GM21423 (cell line): ENCODE data around the gene ALDH1A2.
"Not testable (repeated sequence)": the region's sequence is repeated elsewhere in the genome, so short reads cannot be mapped to it uniquely, and the experiment has no call there.

ENCODE experiments used
- ATAC-seq: cut with Tn5 transposase; IDR thresholded peaks from one replicate; pipeline ENCODE4 v1.9.1; 2021; ENCODE audit warnings: mild to moderate bottlenecking, moderate library complexity; ENCODE audit not compliant: unreplicated experiment

Gene ALDH1A2

GRCh38 chr15:58065445-58066041 is at the start of gene ALDH1A2:
TSS of gene ALDH1A2 (minus strand) at chr15:58065711. CDS start at chr15:58065650, 61 bp downstream.
- no peak for ATAC-seq

GRCh38 chr15:58114812-58115211 is 49.3 kb upstream of the ALDH1A2 start:
- ATAC-seq, result no peak

- no peak for ATAC-seq
Observed at GRCh38 chr15:58114388-58114787, 48.9 kb upstream of the ALDH1A2 start.

GRCh38 chr15:58113358-58113757 is 47.8 kb upstream of the ALDH1A2 start:
- ATAC-seq, result not testable (repeated sequence)

- ATAC-seq, result no peak
Observed at GRCh38 chr15:58111718-58112104, 46.2 kb upstream of the ALDH1A2 start.

- no peak for ATAC-seq
Observed at GRCh38 chr15:58110999-58111717, 45.6 kb upstream of the ALDH1A2 start.

GRCh38 chr15:58109419-58109818 is 43.9 kb upstream of the ALDH1A2 start:
- no peak for ATAC-seq

- ATAC-seq, result no peak
Observed at GRCh38 chr15:58108117-58108516, 42.6 kb upstream of the ALDH1A2 start.

GRCh38 chr15:58103482-58103881 is 38.0 kb upstream of the ALDH1A2 start:
- ATAC-seq, result no peak

- ATAC-seq, result no peak
Observed at GRCh38 chr15:58096529-58097084, 31.1 kb upstream of the ALDH1A2 start.

- ATAC-seq, result no peak
Observed at GRCh38 chr15:58095415-58095814, 29.9 kb upstream of the ALDH1A2 start.

GRCh38 chr15:58087871-58088270 is 22.4 kb upstream of the ALDH1A2 start:
- no peak for ATAC-seq

- no peak for ATAC-seq
Observed at GRCh38 chr15:58086491-58086890, 21.0 kb upstream of the ALDH1A2 start.

- no peak for ATAC-seq
Observed at GRCh38 chr15:58083526-58083925, 18.0 kb upstream of the ALDH1A2 start.

- no peak for ATAC-seq
Observed at GRCh38 chr15:58081891-58082290, 16.4 kb upstream of the ALDH1A2 start.

- ATAC-seq, result no peak
Observed at GRCh38 chr15:58081456-58081855, 15.9 kb upstream of the ALDH1A2 start.

GRCh38 chr15:58080959-58081358 is 15.4 kb upstream of the ALDH1A2 start:
- ATAC-seq, result not testable (repeated sequence)

- no peak for ATAC-seq
Observed at GRCh38 chr15:58080398-58080797, 14.9 kb upstream of the ALDH1A2 start.

GRCh38 chr15:58078591-58078990 is 13.1 kb upstream of the ALDH1A2 start:
- ATAC-seq, result no peak

- no peak for ATAC-seq
Observed at GRCh38 chr15:58077427-58077826, 11.9 kb upstream of the ALDH1A2 start.

- ATAC-seq, result no peak
Observed at GRCh38 chr15:58074452-58074851, 8.9 kb upstream of the ALDH1A2 start.

- ATAC-seq, result no peak
Observed at GRCh38 chr15:58070801-58071418, 5.4 kb upstream of the ALDH1A2 start.
